ENCODE data around the gene CDH15.
A peak's percentile ranks its signal among the peaks of the same experiment; 100 is the strongest.
"Not testable (repeated sequence)": the region's sequence is repeated elsewhere in the genome, so short reads cannot be mapped to it uniquely, and the experiment has no call there.

The CDH15 gene

GRCh38 chr16:89233678-89234490 is 62.3 kb downstream of the CDH15 start:
- DNase-seq (ENCODE audit: low read depth, low spot score) = no peak

- no peak for DNase-seq (ENCODE audit: low read depth, low spot score)
Observed at GRCh38 chr16:89237733-89238132, 66.2 kb downstream of the CDH15 start.

- DNase-seq (ENCODE audit: low read depth, low spot score) = peak; percentile 85
Observed at GRCh38 chr16:89241187-89242007, 69.8 kb downstream of the CDH15 start.

- no peak for DNase-seq (ENCODE audit: low read depth, low spot score)
Observed at GRCh38 chr16:89242795-89243200, 71.2 kb downstream of the CDH15 start.

GRCh38 chr16:89243664-89244063 is 72.1 kb downstream of the CDH15 start:
- no peak for DNase-seq (ENCODE audit: low read depth, low spot score)

- not testable (repeated sequence) for DNase-seq (ENCODE audit: low read depth, low spot score)
Observed at GRCh38 chr16:89244264-89244663, 72.7 kb downstream of the CDH15 start.

- DNase-seq (ENCODE audit: low read depth, low spot score) = no peak
Observed at GRCh38 chr16:89244754-89245153, 73.2 kb downstream of the CDH15 start.
